Chondrocyte (in vitro differentiated cells): ENCODE results near the gene AKR1C8. TPM values are rescaled to one million over a fixed set of nuclear protein-coding genes. Genes with fewer than 3 reads are reported as not detected.

Experiments used
- DNase-seq: peaks from one replicate; pipeline ENCODE4 v3.0.0; 2021; ENCODE audit warnings: mixed read lengths, low spot score
- H3K27ac Mint-ChIP-seq: one replicate; pipeline ENCODE4 v1.8.0; 2021; ENCODE audit warnings: mild to moderate bottlenecking, moderate library complexity, mixed read lengths; ENCODE audit not compliant: unreplicated experiment
- H3K27me3 Mint-ChIP-seq: 2 replicates; pipeline ENCODE4 v1.8.0; 2021; ENCODE audit warnings: low read depth, mixed read lengths
- H3K36me3 Mint-ChIP-seq: 2 replicates; pipeline ENCODE4 v1.8.0; 2021; ENCODE audit warnings: low read depth, mixed read lengths
- H3K4me1 Mint-ChIP-seq: 2 replicates; pipeline ENCODE4 v1.8.0; 2021; ENCODE audit warnings: low read depth, mild to moderate bottlenecking, mixed read lengths
- H3K4me3 Mint-ChIP-seq: one replicate; pipeline ENCODE4 v1.8.0; 2021; ENCODE audit warnings: mild to moderate bottlenecking, moderate library complexity, mixed read lengths; ENCODE audit not compliant: unreplicated experiment
- H3K9me3 Mint-ChIP-seq: 2 replicates; pipeline ENCODE4 v1.8.0; 2021; ENCODE audit warnings: low read depth, mixed read lengths
- CTCF ChIP-seq: fragments of 200-600 bp; sonication (generic); IDR thresholded peaks from 2 replicates; pipeline ENCODE4 v1.5.0; 2021; ENCODE audit warnings: antibody characterized with exemption, mild to moderate bottlenecking, moderate library complexity
- total RNA-seq: library from RNA; stranded (reverse); gene quantifications from 3 replicates; pipeline ENCODE4 v1.2.1, GENCODE V29; 2021

AKR1C8 gene
- total RNA-seq, 1 donor from 2014 or later = not detected

GRCh38 chr10:5165738-5166137, 19.2 kb downstream of the AKR1C8 start:
- peaks cover 4% of the 10 kb centered on the region for H3K27me3 Mint-ChIP-seq
- no peak overlapping the region for H3K27ac Mint-ChIP-seq
- no peak for DNase-seq
- no peak for TF ChIP-seq CTCF
- peaks cover 61% of the 10 kb centered on the region for H3K9me3 Mint-ChIP-seq
- peaks cover 9% of the 10 kb centered on the region for H3K36me3 Mint-ChIP-seq
- H3K4me3 Mint-ChIP-seq = no peak overlapping the region
- H3K4me1 Mint-ChIP-seq = no peaks in the 10 kb centered on the region

GRCh38 chr10:5163487-5163886, 21.5 kb downstream of the AKR1C8 start:
- Mint-ChIP-seq H3K27me3 (no peaks in the 10 kb centered on the region), H3K36me3 (peaks cover 9% of the 10 kb centered on the region), H3K9me3 (peaks cover 61% of the 10 kb centered on the region), H3K4me1 (no peaks in the 10 kb centered on the region), H3K4me3 (no peak overlapping the region), H3K27ac (no peak overlapping the region)
- no peak for TF ChIP-seq CTCF
- no peak for DNase-seq

GRCh38 chr10:5159126-5159525, 25.8 kb downstream of the AKR1C8 start:
- no peak for TF ChIP-seq CTCF
- Mint-ChIP-seq H3K4me1 (no peaks in the 10 kb centered on the region), H3K27ac (peak overlapping the region; percentile 13), H3K27me3 (no peaks in the 10 kb centered on the region), H3K4me3 (no peak overlapping the region), H3K36me3 (no peaks in the 10 kb centered on the region), H3K9me3 (peaks cover 35% of the 10 kb centered on the region)
- no peak for DNase-seq

GRCh38 chr10:5157501-5157900, 27.4 kb downstream of the AKR1C8 start:
- peaks cover 20% of the 10 kb centered on the region for H3K9me3 Mint-ChIP-seq
- no peaks in the 10 kb centered on the region for H3K27me3 Mint-ChIP-seq
- no peaks in the 10 kb centered on the region for H3K36me3 Mint-ChIP-seq
- TF ChIP-seq CTCF = no peak
- H3K4me3 Mint-ChIP-seq = no peak overlapping the region
- DNase-seq = no peak
- no peak overlapping the region for H3K27ac Mint-ChIP-seq
- H3K4me1 Mint-ChIP-seq = no peaks in the 10 kb centered on the region

GRCh38 chr10:5155951-5156350, 29.0 kb downstream of the AKR1C8 start:
- H3K9me3 Mint-ChIP-seq = peaks cover 12% of the 10 kb centered on the region
- H3K27me3 Mint-ChIP-seq = no peaks in the 10 kb centered on the region
- H3K27ac Mint-ChIP-seq = no peak overlapping the region
- H3K4me1 Mint-ChIP-seq = no peaks in the 10 kb centered on the region
- no peaks in the 10 kb centered on the region for H3K36me3 Mint-ChIP-seq
- H3K4me3 Mint-ChIP-seq = no peak overlapping the region
- DNase-seq = no peak
- no peak for TF ChIP-seq CTCF
